Smooth muscle cell (in vitro differentiated cells): ENCODE measurements around the gene TUBB1. TPM values are rescaled to one million over a fixed set of nuclear protein-coding genes. Genes with fewer than 3 reads are reported as not detected.
"Not testable (repeated sequence)": the region's sequence is repeated elsewhere in the genome, so short reads cannot be mapped to it uniquely, and the experiment has no call there.

Experiments used
- DNase-seq: peaks from one replicate; lab custom pipeline; 2025; ENCODE audit not compliant: unreplicated experiment; lab: John Stamatoyannopoulos, UW
- H2AFZ ChIP-seq: fragments of 200-600 bp; sonication (generic); 2 replicates; pipeline ENCODE4 v1.6.0; 2016; ENCODE audit warnings: antibody characterized with exemption, low read depth, mild to moderate bottlenecking
- H3F3A ChIP-seq: fragments of 200-600 bp; sonication (generic); 2 replicates; pipeline ENCODE4 v1.6.0; 2017; ENCODE audit warnings: antibody characterized with exemption, low read depth
- H3K27ac ChIP-seq: fragments of 200-600 bp; sonication (generic); 2 replicates; pipeline ENCODE4 v1.5.1; 2016; ENCODE audit warnings: low read depth, mild to moderate bottlenecking
- H3K27me3 ChIP-seq: fragments of 200-600 bp; sonication (generic); 2 replicates; pipeline ENCODE4 v1.6.1; 2016; ENCODE audit warnings: low read depth, mild to moderate bottlenecking
- H3K36me3 ChIP-seq: fragments of 200-600 bp; sonication (generic); 2 replicates; pipeline ENCODE4 v1.5.1; 2016; ENCODE audit warnings: low read depth
- H3K4me1 ChIP-seq: fragments of 200-600 bp; sonication (generic); 2 replicates; pipeline ENCODE4 v1.5.1; 2016; ENCODE audit warnings: low read depth
- H3K4me2 ChIP-seq: fragments of 200-600 bp; sonication (generic); 2 replicates; pipeline ENCODE4 v1.6.0; 2016; ENCODE audit warnings: mild to moderate bottlenecking
- H3K4me3 ChIP-seq: fragments of 200-600 bp; sonication (generic); 2 replicates; pipeline ENCODE4 v1.5.1; 2016; ENCODE audit warnings: mild to moderate bottlenecking
- H3K79me2 ChIP-seq: fragments of 200-600 bp; sonication (generic); 2 replicates; pipeline ENCODE4 v1.6.0; 2016; ENCODE audit warnings: low read depth, mild to moderate bottlenecking
- H3K9ac ChIP-seq: fragments of 200-600 bp; sonication (generic); 2 replicates; pipeline ENCODE4 v1.6.0; 2016; ENCODE audit warnings: low read depth
- H3K9me3 ChIP-seq: fragments of 200-600 bp; sonication (generic); replicated peaks from 2 replicates; pipeline ENCODE4 v1.5.1; 2016; ENCODE audit warnings: low read depth
- H4K20me1 ChIP-seq: fragments of 200-600 bp; sonication (generic); 2 replicates; pipeline ENCODE4 v1.6.0; 2016; ENCODE audit warnings: low read depth
- WGBS: methylation state at CpG from one replicate; pipeline ENCODE4 v1.1.7; 2016; ENCODE audit warnings: low lambda C conversion rate; 5-methylcytosine and 5-hydroxymethylcytosine counted together
- polyA plus RNA-seq: library from polyadenylated mRNA; unstranded; fragments of >200 nt; fragmentation: Nextera tagmentation; extraction: Ambion mirVana; gene quantifications from 2 replicates; pipeline ENCODE4 v1.2.1, GENCODE V29; 2016
- total RNA-seq: library from RNA; depleted of rRNA; stranded (reverse); fragments of >200 nt; gene quantifications from 2 replicates; pipeline ENCODE4 v1.2.3, GENCODE V29; 2014
- TF ChIP-seq, protein P1 (sequence below): fragments of 200-600 bp; sonication (generic); IDR thresholded peaks from 2 replicates; pipeline ENCODE4 v1.5.1; 2017; ENCODE audit warnings: borderline replicate concordance, mild to moderate bottlenecking, antibody characterized with exemption; ENCODE audit not compliant: insufficient read depth, poor library complexity, severe bottlenecking

TUBB1 gene
- total and polyA plus RNA-seq, 2 experiments from 2014 or later: 0.67 TPM; not detected in 1

DNA sequence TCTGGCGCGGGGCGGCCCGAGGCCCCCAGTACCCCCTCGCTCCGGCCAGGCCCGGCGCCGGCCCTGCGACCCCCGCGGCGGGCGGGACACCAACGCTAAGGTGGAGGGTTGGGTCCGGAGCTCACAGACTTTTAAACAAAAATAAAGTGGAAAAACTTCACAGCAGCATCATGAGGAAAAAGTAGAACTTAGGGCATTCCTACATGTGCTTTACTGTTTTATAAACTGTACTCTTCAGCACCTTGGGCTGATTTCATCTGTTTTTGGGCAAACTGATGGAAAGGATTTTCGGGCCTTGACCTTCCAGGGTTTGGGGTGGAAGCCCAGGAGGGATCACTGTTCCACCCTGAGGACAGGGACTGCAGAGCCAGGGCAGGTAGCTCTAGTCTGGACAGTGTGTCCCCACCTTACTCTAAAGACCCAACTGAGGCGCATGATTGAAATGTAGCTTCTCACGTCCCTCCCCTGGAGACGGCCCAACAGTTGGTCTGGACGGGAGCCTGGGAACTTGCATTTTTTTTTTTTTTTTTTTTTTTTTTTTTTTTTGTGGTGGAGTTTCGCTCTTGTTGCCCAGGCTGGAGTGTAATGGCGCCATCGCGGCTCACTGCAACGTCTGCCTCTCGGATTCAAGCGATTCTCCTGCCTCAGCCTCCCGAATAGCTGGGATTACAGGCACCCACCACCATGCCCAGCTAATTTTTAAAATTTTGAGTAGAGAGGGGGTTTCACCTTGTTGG, 37.4 kb upstream of the TUBB1 start:
- H3K9me3 ChIP-seq: no peaks in the 10 kb centered on the region
- no peaks in the 10 kb centered on the region for H3K4me1 ChIP-seq
- H3F3A ChIP-seq: no peaks in the 10 kb centered on the region
- TF ChIP-seq, protein P1, sequence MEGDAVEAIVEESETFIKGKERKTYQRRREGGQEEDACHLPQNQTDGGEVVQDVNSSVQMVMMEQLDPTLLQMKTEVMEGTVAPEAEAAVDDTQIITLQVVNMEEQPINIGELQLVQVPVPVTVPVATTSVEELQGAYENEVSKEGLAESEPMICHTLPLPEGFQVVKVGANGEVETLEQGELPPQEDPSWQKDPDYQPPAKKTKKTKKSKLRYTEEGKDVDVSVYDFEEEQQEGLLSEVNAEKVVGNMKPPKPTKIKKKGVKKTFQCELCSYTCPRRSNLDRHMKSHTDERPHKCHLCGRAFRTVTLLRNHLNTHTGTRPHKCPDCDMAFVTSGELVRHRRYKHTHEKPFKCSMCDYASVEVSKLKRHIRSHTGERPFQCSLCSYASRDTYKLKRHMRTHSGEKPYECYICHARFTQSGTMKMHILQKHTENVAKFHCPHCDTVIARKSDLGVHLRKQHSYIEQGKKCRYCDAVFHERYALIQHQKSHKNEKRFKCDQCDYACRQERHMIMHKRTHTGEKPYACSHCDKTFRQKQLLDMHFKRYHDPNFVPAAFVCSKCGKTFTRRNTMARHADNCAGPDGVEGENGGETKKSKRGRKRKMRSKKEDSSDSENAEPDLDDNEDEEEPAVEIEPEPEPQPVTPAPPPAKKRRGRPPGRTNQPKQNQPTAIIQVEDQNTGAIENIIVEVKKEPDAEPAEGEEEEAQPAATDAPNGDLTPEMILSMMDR: no peak
- H3K9ac ChIP-seq: peak overlapping the region; percentile 70
- H3K79me2 ChIP-seq: peaks cover 45% of the 10 kb centered on the region
- H3K27ac ChIP-seq: no peak overlapping the region
- peak overlapping the region; percentile 82 for H3K4me2 ChIP-seq
- WGBS: 24% methylated on average over 24 of the region's 29 CpGs
- peak overlapping the region; percentile 95 for H3K4me3 ChIP-seq
- DNase-seq: no peak
- H3K36me3 ChIP-seq: no peaks in the 10 kb centered on the region
- peak overlapping the region; percentile 82 for H2AFZ ChIP-seq
- no peaks in the 10 kb centered on the region for H3K27me3 ChIP-seq
- peaks cover 20% of the 10 kb centered on the region for H4K20me1 ChIP-seq

DNA sequence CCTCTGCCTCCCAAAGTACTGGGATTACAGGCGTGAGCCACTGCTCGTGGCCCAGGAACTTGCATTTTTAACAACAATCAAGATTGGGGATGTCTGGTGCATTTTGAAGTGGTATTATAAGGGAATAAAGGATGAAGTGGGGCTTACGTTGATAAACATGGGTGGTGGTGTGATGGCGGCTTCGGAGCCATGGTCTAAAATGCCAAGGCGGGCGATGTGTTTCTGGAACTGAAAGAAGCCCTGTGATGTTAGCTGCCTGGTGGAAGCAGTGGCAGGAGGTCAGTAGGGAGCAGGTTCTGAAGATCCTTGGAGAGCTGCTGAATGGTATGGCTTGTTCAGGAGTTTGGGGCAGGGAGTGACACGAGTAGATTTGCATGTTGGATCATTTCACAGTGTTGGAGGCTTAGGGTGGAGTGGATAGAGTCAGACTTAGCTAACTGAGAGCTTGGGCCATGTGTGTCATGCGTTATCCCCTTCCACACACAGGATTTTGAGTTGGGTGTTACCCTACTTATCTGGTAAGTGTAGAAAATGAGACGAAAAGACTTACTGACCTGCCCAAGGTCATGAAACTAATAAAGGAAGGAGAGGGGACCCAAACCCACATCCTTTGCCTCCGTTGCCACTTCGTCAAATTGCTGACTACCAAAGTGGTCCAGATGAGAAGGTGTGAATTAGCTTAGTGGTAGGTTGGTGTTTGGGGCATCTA, 36.7 kb upstream of the TUBB1 start:
- H3K36me3 ChIP-seq: peaks cover 3% of the 10 kb centered on the region
- no peaks in the 10 kb centered on the region for H3F3A ChIP-seq
- peak overlapping the region; percentile 95 for H3K4me3 ChIP-seq
- peaks cover 26% of the 10 kb centered on the region for H4K20me1 ChIP-seq
- H3K4me2 ChIP-seq: peak overlapping the region; percentile 82
- no peaks in the 10 kb centered on the region for H3K4me1 ChIP-seq
- WGBS: 95% methylated on average over 12 of the region's 12 CpGs
- no peak overlapping the region for H2AFZ ChIP-seq
- no peaks in the 10 kb centered on the region for H3K9me3 ChIP-seq
- no peak for DNase-seq
- no peak overlapping the region for H3K9ac ChIP-seq
- no peaks in the 10 kb centered on the region for H3K27me3 ChIP-seq
- H3K27ac ChIP-seq: no peak overlapping the region
- H3K79me2 ChIP-seq: peaks cover 45% of the 10 kb centered on the region
- TF ChIP-seq, protein P1: no peak

DNA sequence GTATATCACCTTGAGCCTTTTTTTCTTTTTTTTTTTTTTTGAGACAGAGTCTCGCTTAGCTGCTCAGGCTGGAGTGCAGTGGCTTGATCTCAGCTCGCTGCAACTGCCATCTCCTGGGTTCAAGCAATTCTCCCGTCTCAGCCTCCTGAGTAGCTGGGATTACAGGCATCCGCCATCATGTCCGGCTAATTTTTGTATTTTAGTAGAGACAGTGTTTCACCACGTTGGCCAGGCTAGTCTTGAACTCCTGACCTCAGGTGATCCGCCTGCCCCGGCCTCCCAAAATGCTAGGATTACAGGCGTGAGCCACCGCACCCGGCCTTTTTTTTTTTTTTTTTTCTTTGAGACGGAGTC, 36.1 kb upstream of the TUBB1 start:
- not testable (repeated sequence) for DNase-seq, H3K4me3 ChIP-seq, H3K9me3 ChIP-seq, H3K4me1 ChIP-seq, H3K36me3 ChIP-seq, H3K9ac ChIP-seq, H3K4me2 ChIP-seq, H2AFZ ChIP-seq, H3K27me3 ChIP-seq, H3K27ac ChIP-seq, H3F3A ChIP-seq
- 98% methylated on average over 12 of the region's 12 CpGs for WGBS
- peaks cover 45% of the 10 kb centered on the region for H3K79me2 ChIP-seq
- peaks cover 26% of the 10 kb centered on the region for H4K20me1 ChIP-seq

DNA sequence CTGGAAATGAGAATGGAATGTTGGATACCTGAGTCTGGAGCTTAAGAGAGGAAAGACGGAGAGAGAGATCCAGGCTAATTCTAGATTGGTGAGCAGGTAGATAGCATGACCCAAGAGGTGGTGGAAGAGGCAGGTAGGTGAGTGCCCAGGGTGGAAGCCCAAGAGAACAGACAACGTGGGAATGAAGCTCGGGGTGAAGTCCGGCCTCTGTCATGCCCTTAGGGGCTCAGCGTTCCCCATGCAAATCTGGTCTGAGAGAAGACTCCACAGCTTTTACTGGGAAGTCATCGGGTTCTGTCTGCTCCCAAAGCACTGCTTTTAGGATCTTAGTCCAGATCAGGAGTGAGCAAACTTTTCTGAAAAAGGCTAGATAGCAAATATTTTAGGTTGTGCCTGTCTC, 34.5 kb upstream of the TUBB1 start:
- H3K27me3 ChIP-seq: no peaks in the 10 kb centered on the region
- peaks cover 8% of the 10 kb centered on the region for H3K36me3 ChIP-seq
- 90% methylated on average over 6 of the region's 6 CpGs for WGBS
- peaks cover 26% of the 10 kb centered on the region for H4K20me1 ChIP-seq
- no peak overlapping the region for H3K4me2 ChIP-seq
- peaks cover 45% of the 10 kb centered on the region for H3K79me2 ChIP-seq
- TF ChIP-seq, protein P1: no peak
- H3K4me3 ChIP-seq: no peak overlapping the region
- no peak for DNase-seq
- no peaks in the 10 kb centered on the region for H3K4me1 ChIP-seq
- no peak overlapping the region for H3K27ac ChIP-seq
- no peak overlapping the region for H2AFZ ChIP-seq
- H3K9ac ChIP-seq: no peak overlapping the region
- H3F3A ChIP-seq: no peaks in the 10 kb centered on the region
- H3K9me3 ChIP-seq: no peaks in the 10 kb centered on the region
